HG03521 (cell line): ENCODE measurements around the gene GRHL3.
A peak's percentile ranks its signal among the peaks of the same experiment; 100 is the strongest.

Source experiments
- ATAC-seq: cut with Tn5 transposase; IDR thresholded peaks from one replicate; pipeline ENCODE4 v1.9.1; 2021; ENCODE audit warnings: mild to moderate bottlenecking, moderate library complexity; ENCODE audit not compliant: unreplicated experiment

Gene GRHL3

DNA sequence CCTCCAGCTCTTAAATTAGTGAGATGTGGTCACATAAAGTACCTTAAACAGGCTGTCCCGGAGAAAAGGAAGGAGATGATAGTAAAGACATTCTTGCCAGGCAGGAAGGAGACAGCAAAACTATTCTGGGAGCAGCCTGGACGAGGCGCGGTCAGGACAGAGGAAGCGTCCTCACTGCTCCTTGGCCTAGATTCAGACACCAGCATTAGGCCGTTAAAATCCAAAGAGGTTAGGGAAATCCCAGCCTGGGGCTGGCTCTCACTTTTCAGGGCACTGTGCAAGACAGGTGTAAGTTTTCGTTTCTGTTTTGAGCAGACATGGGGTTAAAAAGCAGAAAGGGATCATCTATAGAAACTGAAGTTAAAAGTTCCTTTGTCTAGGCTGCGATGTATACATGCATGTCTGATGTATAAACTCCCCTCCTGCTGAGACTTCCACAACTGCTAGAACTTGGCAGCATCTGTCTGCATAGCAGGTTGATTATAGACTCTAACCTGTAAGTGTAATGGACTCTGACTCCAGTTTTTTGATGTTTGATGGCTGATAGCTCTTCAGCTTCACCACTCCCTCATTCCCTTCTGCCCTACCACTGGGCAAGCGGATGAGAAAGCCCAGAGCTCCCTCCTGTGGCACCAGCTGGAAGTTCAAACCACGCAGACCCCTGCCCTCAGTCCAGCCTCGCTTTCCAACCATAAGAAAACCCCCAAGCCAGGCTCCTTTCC lies 72.9 kb downstream of the GRHL3 start:
- peak; percentile 68 for ATAC-seq

DNA sequence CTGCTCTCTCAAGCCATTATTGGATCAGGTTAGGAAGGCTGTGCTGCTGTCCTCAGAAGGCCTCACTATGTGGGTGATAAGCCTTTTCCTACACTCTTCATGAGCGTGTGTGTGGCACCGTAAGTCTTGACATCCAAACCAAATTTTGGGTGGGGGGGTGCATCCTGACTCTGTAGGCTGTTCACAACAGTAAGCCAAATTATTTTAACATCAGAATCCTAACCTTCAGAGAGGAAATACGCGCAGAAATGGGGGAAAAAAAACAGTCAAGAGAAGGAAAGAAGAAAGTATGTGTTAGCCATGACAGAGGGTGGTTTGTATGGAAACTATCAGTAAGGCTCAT lies 73.4 kb downstream of the GRHL3 start:
- ATAC-seq, result no peak

DNA sequence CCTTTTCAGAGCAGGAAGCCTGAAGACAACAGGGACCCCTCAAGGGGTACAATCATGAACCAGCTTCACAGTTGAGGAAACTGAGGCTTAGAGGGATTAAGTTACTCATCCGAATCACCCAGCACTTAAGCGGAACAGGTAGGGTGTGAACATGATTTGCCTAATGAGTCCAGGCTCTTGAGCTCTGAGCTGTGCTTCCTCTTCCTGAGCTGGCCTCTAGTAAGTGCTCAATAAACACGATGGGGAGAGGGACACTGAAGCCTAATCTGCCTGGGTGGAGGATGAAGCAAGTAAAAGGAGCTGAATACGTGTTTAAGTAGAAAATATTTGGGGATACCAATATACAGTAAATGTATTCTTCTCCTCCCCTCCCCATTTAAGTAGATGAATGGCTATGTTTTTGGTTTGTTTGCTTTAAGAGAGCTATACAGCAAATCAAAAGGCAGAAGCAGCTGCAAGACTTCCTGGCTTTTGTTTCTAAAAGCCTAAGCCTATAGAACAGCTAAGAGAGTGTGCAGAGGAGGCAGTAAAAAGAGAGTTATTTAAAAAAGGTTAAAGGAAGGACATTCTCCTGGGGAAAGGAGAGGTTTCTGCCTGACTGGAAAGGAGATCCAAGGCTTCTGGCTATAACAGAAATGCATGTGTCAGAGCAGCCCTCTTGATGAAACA lies 74.0 kb downstream of the GRHL3 start:
- ATAC-seq, result no peak

DNA sequence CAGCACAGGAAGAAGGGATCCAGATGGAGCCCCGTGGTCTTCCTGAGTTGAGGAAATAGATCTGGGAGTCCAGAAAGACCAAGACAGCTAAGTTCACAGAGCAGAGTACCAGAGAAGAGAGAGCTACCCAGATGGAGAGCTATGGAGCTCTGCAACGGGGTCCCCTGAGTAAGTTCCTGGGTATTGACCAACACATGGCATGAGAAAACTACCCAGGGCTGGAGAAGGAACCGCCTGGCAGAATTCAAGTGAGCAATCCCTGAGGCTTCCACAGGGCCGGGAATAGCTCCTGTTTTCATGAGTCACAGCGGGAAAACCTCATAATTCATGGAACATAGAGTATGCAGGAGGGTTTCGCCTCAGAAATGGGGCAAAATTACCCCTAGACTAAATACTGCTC lies 74.7 kb downstream of the GRHL3 start:
- ATAC-seq, result no peak

DNA sequence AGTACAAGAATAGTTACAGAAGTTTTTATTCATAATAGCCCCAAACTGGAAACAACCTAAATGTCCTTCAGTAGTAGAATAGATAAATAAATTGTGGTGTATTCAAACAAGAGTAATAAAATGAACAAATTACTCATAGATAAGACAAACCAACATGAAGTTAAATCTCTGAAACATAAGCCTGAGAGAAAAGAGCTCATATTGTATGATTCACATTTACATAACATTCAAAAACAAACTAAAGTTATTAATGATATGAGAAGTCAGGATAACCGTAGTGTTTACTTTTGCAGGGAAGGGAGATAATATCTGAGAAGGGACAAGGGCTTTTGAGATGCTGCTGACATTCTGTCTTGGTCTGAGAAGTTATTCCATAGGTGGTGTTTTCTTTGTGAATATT lies 80.9 kb downstream of the GRHL3 start:
- no peak for ATAC-seq

DNA sequence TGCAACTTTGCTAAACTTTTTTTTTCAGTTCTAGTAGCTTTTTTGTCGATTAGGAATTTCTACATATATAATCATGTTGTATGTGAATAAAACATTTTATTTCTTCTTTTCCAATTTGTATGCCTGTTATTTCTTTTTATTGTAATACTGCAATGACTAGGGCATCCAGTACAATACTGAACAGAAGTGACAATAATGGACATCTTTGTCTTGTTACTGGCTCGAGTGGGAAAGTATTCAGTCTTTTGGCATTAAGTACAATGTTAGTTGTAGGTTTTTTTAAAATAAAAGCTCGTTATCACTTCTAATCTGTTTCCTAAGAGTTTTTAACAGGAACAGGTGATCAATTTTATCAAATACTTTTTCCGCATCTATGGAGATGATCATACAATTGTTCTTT lies 84.6 kb downstream of the GRHL3 start:
- no peak for ATAC-seq
